Measurements from ENCODE around the gene DYRK4. TPM values are rescaled to one million over a fixed set of nuclear protein-coding genes. Genes with fewer than 3 reads are reported as not detected.

DYRK4 gene
- total and polyA plus RNA-seq, 2 of the 13 experiments (the other 11 are each of a cell fraction or from before 2014, with no cell fraction given): 29.4 to 40.2 TPM

DNA sequence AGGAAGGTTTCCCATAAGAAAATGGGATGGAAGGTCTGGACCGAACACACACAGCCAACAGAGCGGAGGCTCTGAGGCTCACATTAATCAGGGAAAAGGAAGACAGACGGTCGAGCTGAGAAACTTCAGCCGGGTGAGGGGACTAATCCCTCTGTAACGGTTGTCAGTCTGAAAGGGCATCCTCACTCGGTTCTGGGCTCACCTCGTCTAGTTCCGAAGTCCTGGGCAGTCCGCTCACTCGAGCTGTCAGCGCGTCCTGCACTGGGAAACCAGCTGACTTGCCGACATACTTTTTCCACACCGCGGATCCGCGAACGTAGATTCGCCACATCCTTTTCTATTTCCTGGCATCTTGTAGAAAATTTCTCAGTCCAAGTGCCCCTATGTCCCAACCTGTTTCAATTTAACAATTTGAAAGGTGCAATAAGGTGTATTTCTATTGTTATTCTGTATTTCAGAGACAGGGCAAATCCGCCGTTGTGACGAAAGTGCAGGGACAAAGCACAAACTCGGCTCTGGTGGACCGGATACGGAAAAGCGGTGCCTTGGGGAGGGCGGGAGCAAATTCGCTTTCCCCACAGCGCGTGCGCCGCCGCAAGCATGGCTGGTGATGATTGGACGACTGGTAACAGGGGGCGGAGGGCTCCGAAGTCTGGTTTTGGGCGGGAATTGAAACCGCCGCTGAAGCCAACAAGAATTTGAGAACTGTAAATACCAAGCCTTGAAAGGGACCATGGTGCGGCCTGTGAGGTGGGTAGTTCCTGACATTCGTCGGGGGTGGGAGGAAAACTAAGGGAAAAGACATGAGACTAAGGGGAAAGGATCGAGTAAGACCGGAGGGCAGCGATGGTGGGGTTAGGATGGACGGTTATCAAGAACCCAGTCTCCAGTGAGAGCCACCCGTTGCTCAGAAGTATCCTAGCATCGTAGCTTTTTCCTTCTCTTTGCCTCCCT is 23.5 kb upstream of the DYRK4 start, which contains the start of gene RAD51AP1 (continued):
- no peak for TF ChIP-seq PTBP1 (IDR thresholded peaks at IDR 0.05; ENCODE audit: low read depth, low read length, poor library complexity, severe bottlenecking)
- TF ChIP-seq, protein P1, sequence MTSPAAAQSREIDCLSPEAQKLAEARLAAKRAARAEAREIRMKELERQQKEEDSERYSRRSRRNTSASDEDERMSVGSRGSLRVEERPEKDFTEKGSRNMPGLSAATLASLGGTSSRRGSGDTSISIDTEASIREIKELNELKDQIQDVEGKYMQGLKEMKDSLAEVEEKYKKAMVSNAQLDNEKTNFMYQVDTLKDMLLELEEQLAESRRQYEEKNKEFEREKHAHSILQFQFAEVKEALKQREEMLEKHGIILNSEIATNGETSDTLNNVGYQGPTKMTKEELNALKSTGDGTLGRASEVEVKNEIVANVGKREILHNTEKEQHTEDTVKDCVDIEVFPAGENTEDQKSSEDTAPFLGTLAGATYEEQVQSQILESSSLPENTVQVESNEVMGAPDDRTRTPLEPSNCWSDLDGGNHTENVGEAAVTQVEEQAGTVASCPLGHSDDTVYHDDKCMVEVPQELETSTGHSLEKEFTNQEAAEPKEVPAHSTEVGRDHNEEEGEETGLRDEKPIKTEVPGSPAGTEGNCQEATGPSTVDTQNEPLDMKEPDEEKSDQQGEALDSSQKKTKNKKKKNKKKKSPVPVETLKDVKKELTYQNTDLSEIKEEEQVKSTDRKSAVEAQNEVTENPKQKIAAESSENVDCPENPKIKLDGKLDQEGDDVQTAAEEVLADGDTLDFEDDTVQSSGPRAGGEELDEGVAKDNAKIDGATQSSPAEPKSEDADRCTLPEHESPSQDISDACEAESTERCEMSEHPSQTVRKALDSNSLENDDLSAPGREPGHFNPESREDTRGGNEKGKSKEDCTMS (CRISPR knock-in tag; conservative IDR thresholded peaks at IDR 0.05): no peak
- TF ChIP-seq THAP8 (CRISPR knock-in tag; IDR thresholded peaks at IDR 0.05; ENCODE audit: borderline replicate concordance): no peak
- TF ChIP-seq, protein P2, sequence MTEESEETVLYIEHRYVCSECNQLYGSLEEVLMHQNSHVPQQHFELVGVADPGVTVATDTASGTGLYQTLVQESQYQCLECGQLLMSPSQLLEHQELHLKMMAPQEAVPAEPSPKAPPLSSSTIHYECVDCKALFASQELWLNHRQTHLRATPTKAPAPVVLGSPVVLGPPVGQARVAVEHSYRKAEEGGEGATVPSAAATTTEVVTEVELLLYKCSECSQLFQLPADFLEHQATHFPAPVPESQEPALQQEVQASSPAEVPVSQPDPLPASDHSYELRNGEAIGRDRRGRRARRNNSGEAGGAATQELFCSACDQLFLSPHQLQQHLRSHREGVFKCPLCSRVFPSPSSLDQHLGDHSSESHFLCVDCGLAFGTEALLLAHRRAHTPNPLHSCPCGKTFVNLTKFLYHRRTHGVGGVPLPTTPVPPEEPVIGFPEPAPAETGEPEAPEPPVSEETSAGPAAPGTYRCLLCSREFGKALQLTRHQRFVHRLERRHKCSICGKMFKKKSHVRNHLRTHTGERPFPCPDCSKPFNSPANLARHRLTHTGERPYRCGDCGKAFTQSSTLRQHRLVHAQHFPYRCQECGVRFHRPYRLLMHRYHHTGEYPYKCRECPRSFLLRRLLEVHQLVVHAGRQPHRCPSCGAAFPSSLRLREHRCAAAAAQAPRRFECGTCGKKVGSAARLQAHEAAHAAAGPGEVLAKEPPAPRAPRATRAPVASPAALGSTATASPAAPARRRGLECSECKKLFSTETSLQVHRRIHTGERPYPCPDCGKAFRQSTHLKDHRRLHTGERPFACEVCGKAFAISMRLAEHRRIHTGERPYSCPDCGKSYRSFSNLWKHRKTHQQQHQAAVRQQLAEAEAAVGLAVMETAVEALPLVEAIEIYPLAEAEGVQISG (CRISPR knock-in tag; IDR thresholded peaks at IDR 0.05): peak; percentile 81
- no peak for TF ChIP-seq NFE2L2 (IDR thresholded peaks at IDR 0.05; ENCODE audit: low read length)
- TF ChIP-seq ZNF83 (CRISPR knock-in tag; IDR thresholded peaks at IDR 0.05; ENCODE audit: borderline replicate concordance): no peak
- no peak for TF ChIP-seq IRX3 (CRISPR knock-in tag; IDR thresholded peaks at IDR 0.05; ENCODE audit: borderline replicate concordance, low read depth)
- no peak for TF ChIP-seq ZNF839 (CRISPR knock-in tag; IDR thresholded peaks at IDR 0.05; ENCODE audit: borderline replicate concordance)
- 0 out of 2 replicates have a peak, but pooled peaks have one; percentile 18 for TF ChIP-seq SNAPC2 (CRISPR knock-in tag; IDR thresholded peaks at IDR 0.05)
- peak; percentile 53; the same call in 1 of the 2 replicates for TF ChIP-seq FOXJ3 (CRISPR knock-in tag; IDR thresholded peaks at IDR 0.05; ENCODE audit: borderline replicate concordance)
- TF ChIP-seq UBTF (CRISPR knock-in tag; IDR thresholded peaks at IDR 0.05): no peak
- TF ChIP-seq THRA (CRISPR knock-in tag; IDR thresholded peaks at IDR 0.05; ENCODE audit: borderline replicate concordance): no peak; the same call in 1 of the 2 replicates
- TF ChIP-seq CBFB (CRISPR knock-in tag; IDR thresholded peaks at IDR 0.05): peak; percentile 57; the same call in 1 of the 2 replicates
- TF ChIP-seq HMG20A (CRISPR knock-in tag; IDR thresholded peaks at IDR 0.05; ENCODE audit: borderline replicate concordance): no peak
- no peak for TF ChIP-seq KAT2B (IDR thresholded peaks at IDR 0.05; ENCODE audit: borderline replicate concordance, low read depth, low read length)
- peak; percentile 98 for TF ChIP-seq PHF20 (CRISPR knock-in tag; IDR thresholded peaks at IDR 0.05)
- 0 out of 2 replicates have a peak, but pooled peaks have one; percentile 23 for TF ChIP-seq TP53 (CRISPR knock-in tag; conservative IDR thresholded peaks at IDR 0.05)
- TF ChIP-seq ZNF205 (CRISPR knock-in tag; IDR thresholded peaks at IDR 0.05): 0 out of 2 replicates have a peak, but pooled peaks have one; percentile 22
